ENCODE data around the gene PLEK.
"Not testable (repeated sequence)": the region's sequence is repeated elsewhere in the genome, so short reads cannot be mapped to it uniquely, and the experiment has no call there.

PLEK gene

DNA sequence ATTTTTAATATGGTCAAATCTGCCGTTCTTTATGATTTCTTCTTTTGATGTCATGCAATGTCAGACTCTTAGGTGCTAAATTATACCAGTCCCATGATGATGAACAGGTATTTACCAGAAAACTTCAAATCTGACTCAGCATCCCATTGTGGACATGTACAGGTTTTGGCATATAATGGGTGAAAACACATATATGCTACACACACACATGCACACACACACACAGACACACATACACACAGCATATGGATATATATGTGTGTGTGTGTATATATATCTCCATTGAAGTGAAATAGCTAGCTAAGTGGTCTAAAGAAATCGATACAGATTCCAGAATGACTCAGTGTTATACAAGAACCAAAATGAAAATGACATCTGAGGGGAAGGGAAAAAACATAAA, 7.4 kb downstream of the PLEK start:
- no peak for FAIRE-seq
- TF ChIP-seq, protein P1, sequence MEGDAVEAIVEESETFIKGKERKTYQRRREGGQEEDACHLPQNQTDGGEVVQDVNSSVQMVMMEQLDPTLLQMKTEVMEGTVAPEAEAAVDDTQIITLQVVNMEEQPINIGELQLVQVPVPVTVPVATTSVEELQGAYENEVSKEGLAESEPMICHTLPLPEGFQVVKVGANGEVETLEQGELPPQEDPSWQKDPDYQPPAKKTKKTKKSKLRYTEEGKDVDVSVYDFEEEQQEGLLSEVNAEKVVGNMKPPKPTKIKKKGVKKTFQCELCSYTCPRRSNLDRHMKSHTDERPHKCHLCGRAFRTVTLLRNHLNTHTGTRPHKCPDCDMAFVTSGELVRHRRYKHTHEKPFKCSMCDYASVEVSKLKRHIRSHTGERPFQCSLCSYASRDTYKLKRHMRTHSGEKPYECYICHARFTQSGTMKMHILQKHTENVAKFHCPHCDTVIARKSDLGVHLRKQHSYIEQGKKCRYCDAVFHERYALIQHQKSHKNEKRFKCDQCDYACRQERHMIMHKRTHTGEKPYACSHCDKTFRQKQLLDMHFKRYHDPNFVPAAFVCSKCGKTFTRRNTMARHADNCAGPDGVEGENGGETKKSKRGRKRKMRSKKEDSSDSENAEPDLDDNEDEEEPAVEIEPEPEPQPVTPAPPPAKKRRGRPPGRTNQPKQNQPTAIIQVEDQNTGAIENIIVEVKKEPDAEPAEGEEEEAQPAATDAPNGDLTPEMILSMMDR (IDR thresholded peaks at IDR 0.05; ENCODE audit: insufficient read depth, missing control alignments): no peak
- no peak for DNase-seq (ENCODE audit: insufficient read length, low spot score)

- DNase-seq (ENCODE audit: insufficient read length, low spot score): no peak
- FAIRE-seq: no peak
- TF ChIP-seq, protein P1 (IDR thresholded peaks at IDR 0.05; ENCODE audit: insufficient read depth, missing control alignments): no peak
Measured at GRCh38 chr2:68374184-68374583, 9.1 kb downstream of the PLEK start.

- no peak for DNase-seq (ENCODE audit: insufficient read length, low spot score)
- FAIRE-seq: no peak
- TF ChIP-seq, protein P1 (IDR thresholded peaks at IDR 0.05; ENCODE audit: insufficient read depth, missing control alignments): no peak
Measured at GRCh38 chr2:68375582-68375981, 10.5 kb downstream of the PLEK start.

GRCh38 chr2:68377137-68377780, 12.2 kb downstream of the PLEK start:
- DNase-seq (ENCODE audit: insufficient read length, low spot score) (no peak), FAIRE-seq (no peak)
- TF ChIP-seq, protein P1 (IDR thresholded peaks at IDR 0.05; ENCODE audit: insufficient read depth, missing control alignments): no peak

DNA sequence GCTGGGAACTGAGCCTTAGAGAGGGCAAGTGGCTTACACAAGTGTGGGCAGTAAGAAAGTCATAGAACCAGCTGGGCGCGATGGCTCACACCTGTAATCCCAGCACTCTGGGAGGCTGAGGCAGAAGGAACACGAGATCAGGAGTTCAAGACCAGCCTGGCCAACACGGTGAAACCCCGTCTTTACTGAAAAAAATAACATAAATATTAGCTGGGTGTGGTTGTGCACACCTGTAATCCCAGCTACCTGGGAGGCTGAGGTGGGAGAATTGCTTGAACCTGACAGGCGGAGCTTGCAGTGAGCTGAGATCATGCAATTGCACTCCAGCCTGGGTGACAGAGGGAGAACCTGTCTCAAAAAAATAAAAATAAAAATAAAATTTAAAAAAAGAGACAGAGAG, 13.7 kb downstream of the PLEK start:
- FAIRE-seq; DNase-seq (ENCODE audit: insufficient read length, low spot score): not testable (repeated sequence)

GRCh38 chr2:68379184-68379708, 14.2 kb downstream of the PLEK start:
- no peak for FAIRE-seq
- TF ChIP-seq, protein P1 (IDR thresholded peaks at IDR 0.05; ENCODE audit: insufficient read depth, missing control alignments): no peak

GRCh38 chr2:68383778-68384177, 18.7 kb downstream of the PLEK start:
- FAIRE-seq (no peak), DNase-seq (ENCODE audit: insufficient read length, low spot score) (no peak)
- TF ChIP-seq, protein P1 (IDR thresholded peaks at IDR 0.05; ENCODE audit: insufficient read depth, missing control alignments): no peak

More at GRCh38 chr2:68379184-68379708, 14.2 kb downstream of the PLEK start:
- no peak for DNase-seq (ENCODE audit: insufficient read length, low spot score)

Data from D721Med (cell line).